Measurements from ENCODE around the gene KYNU.
A peak's percentile ranks its signal among the peaks of the same experiment; 100 is the strongest.
"Not testable (repeated sequence)": the region's sequence is repeated elsewhere in the genome, so short reads cannot be mapped to it uniquely, and the experiment has no call there.

The KYNU gene

GRCh38 chr2:142872882-142873724, 4.4 kb upstream of the KYNU start:
- no peak for DNase-seq

- DNase-seq: no peak
These were observed 3.6 kb upstream of the KYNU start for GRCh38 chr2:142873831-142874287.

GRCh38 chr2:142874293-142874814, 3.1 kb upstream of the KYNU start:
- peak; percentile 17 to 81 for DNase-seq

GRCh38 chr2:142875010-142875409, 2.5 kb upstream of the KYNU start:
- DNase-seq: no peak

GRCh38 chr2:142875652-142876051, 1.8 kb upstream of the KYNU start:
- no peak for DNase-seq

- DNase-seq: no peak
These were observed 1.0 kb upstream of the KYNU start for GRCh38 chr2:142876423-142876822.

- no peak for DNase-seq
These were observed 691 bp downstream of the KYNU start for GRCh38 chr2:142878031-142878678.

- no peak for DNase-seq
These were observed 1.7 kb downstream of the KYNU start for GRCh38 chr2:142879151-142879550.

GRCh38 chr2:142880279-142880678, 2.8 kb downstream of the KYNU start:
- no peak for DNase-seq

GRCh38 chr2:142881619-142882018, 4.2 kb downstream of the KYNU start:
- DNase-seq: no peak

- not testable (repeated sequence) for DNase-seq
These were observed 5.0 kb downstream of the KYNU start for GRCh38 chr2:142882500-142882899.

- DNase-seq: no peak
These were observed 6.1 kb downstream of the KYNU start for GRCh38 chr2:142883526-142883925.

GRCh38 chr2:142885543-142885942, 8.1 kb downstream of the KYNU start:
- no peak for DNase-seq

GRCh38 chr2:142892715-142893114, 15.3 kb downstream of the KYNU start:
- no peak for DNase-seq

GRCh38 chr2:142893241-142893640, 15.8 kb downstream of the KYNU start:
- DNase-seq: no peak

- DNase-seq: no peak
These were observed 20.3 kb downstream of the KYNU start for GRCh38 chr2:142897807-142898206.

GRCh38 chr2:142900327-142900726, 22.9 kb downstream of the KYNU start:
- not testable (repeated sequence) for DNase-seq

GRCh38 chr2:142901780-142902179, 24.3 kb downstream of the KYNU start:
- no peak for DNase-seq

GRCh38 chr2:142903726-142904125, 26.3 kb downstream of the KYNU start:
- DNase-seq: not testable (repeated sequence)

GRCh38 chr2:142907653-142908052, 30.2 kb downstream of the KYNU start:
- DNase-seq: no peak

GRCh38 chr2:142914507-142915313, 37.2 kb downstream of the KYNU start:
- no peak for DNase-seq

GRCh38 chr2:142915502-142915901, 38.0 kb downstream of the KYNU start:
- no peak for DNase-seq

- no peak for DNase-seq
These were observed 41.2 kb downstream of the KYNU start for GRCh38 chr2:142918624-142919023.
